Measurements from ENCODE around the gene RFTN1. TPM values are rescaled to one million over a fixed set of nuclear protein-coding genes. Genes with fewer than 3 reads are reported as not detected.

Gene RFTN1
- total and polyA plus RNA-seq, 4 donors, result 33.8 to 82.5 (median 53.4) TPM

- H3K27me3 ChIP-seq (ENCODE audit: control insufficient read depth in 3 of 3, insufficient read depth in 3 of 3, low read length in 2 of 3), result no peaks in the 10 kb centered on the region
- DNase-seq, result no peak
- no peak for ATAC-seq (ENCODE audit: insufficient read depth, low FRiP score)
- H3K9ac ChIP-seq (ENCODE audit: insufficient read depth in 1 of 2, low read length in 2 of 2), result no peak overlapping the region
- H3K4me3 ChIP-seq, result no peak overlapping the region
- peaks cover 0 to 17% (median 1%) of the 10 kb centered on the region in 4 donors for H3K36me3 ChIP-seq (ENCODE audit: control insufficient read depth in 4 of 4, insufficient read depth in 4 of 4, low read length in 4 of 4)
- no peak for TF ChIP-seq CTCF (IDR thresholded peaks at IDR 0.05; ENCODE audit: control extremely low read depth, extremely low read depth)
- H3K9me3 ChIP-seq (ENCODE audit: control insufficient read depth in 4 of 4, insufficient read depth in 3 of 4, low read length in 3 of 4), result no peaks in the 10 kb centered on the region
- 94% methylated on average over 3 of the region's 3 CpGs for WGBS, 2 donors
- H3K27ac ChIP-seq (ENCODE audit: low read depth in 1 of 2, low read length in 1 of 2), result no peak overlapping the region
- peaks cover 0 to 8% (median 0%) of the 10 kb centered on the region in 5 donors for H3K4me1 ChIP-seq (ENCODE audit: control insufficient read depth in 5 of 5, insufficient read depth in 5 of 5, low read length in 5 of 5)
Observed at GRCh38 chr3:16354291-16354690, 159.2 kb downstream of the RFTN1 start.

GRCh38 chr3:16352428-16352827 is 161.1 kb downstream of the RFTN1 start:
- TF ChIP-seq CTCF (IDR thresholded peaks at IDR 0.05; ENCODE audit: control extremely low read depth, extremely low read depth), result no peak
- H3K36me3 ChIP-seq (ENCODE audit: control insufficient read depth in 4 of 4, insufficient read depth in 4 of 4, low read length in 4 of 4), result peaks cover 0 to 19% (median 4%) of the 10 kb centered on the region in 4 donors
- H3K9me3 ChIP-seq (ENCODE audit: control insufficient read depth in 4 of 4, insufficient read depth in 3 of 4, low read length in 3 of 4), result no peaks in the 10 kb centered on the region
- H3K4me1 ChIP-seq (ENCODE audit: control insufficient read depth in 5 of 5, insufficient read depth in 5 of 5, low read length in 5 of 5), result peaks cover 0 to 8% (median 0%) of the 10 kb centered on the region in 5 donors
- no peak overlapping the region for H3K4me3 ChIP-seq
- DNase-seq (no peak), ATAC-seq (ENCODE audit: insufficient read depth, low FRiP score) (no peak)
- H3K27me3 ChIP-seq (ENCODE audit: control insufficient read depth in 3 of 3, insufficient read depth in 3 of 3, low read length in 2 of 3), result no peaks in the 10 kb centered on the region
- H3K27ac ChIP-seq (ENCODE audit: low read depth in 1 of 2, low read length in 1 of 2), result no peak overlapping the region
- no peak overlapping the region for H3K9ac ChIP-seq (ENCODE audit: insufficient read depth in 1 of 2, low read length in 2 of 2)
- WGBS, 2 donors, result 87 to 88% methylated on average over 2 of the region's 2 CpGs

GRCh38 chr3:16350597-16351318 is 162.7 kb downstream of the RFTN1 start:
- DNase-seq (no peak), ATAC-seq (ENCODE audit: insufficient read depth, low FRiP score) (no peak)
- Histone ChIP-seq H3K27ac (ENCODE audit: low read depth in 1 of 2, low read length in 1 of 2) (no peak overlapping the region), H3K4me1 (ENCODE audit: control insufficient read depth in 5 of 5, insufficient read depth in 5 of 5, low read length in 5 of 5) (peaks cover 0 to 8% (median 0%) of the 10 kb centered on the region in 5 donors), H3K27me3 (ENCODE audit: control insufficient read depth in 3 of 3, insufficient read depth in 3 of 3, low read length in 2 of 3) (no peaks in the 10 kb centered on the region), H3K9me3 (ENCODE audit: control insufficient read depth in 4 of 4, insufficient read depth in 3 of 4, low read length in 3 of 4) (no peaks in the 10 kb centered on the region), H3K9ac (ENCODE audit: insufficient read depth in 1 of 2, low read length in 2 of 2) (no peak overlapping the region), H3K36me3 (ENCODE audit: control insufficient read depth in 4 of 4, insufficient read depth in 4 of 4, low read length in 4 of 4) (peaks cover 2 to 13% (median 5%) of the 10 kb centered on the region in 4 donors), H3K4me3 (no peak overlapping the region)
- no peak for TF ChIP-seq CTCF (IDR thresholded peaks at IDR 0.05; ENCODE audit: control extremely low read depth, extremely low read depth)
- WGBS, 2 donors, result 95 to 97% methylated on average over 5 of the region's 5 CpGs
